ENCODE results near the gene CBFA2T2. TPM values are rescaled to one million over a fixed set of nuclear protein-coding genes. Genes with fewer than 3 reads are reported as not detected.
A peak's percentile ranks its signal among the peaks of the same experiment; 100 is the strongest.

CBFA2T2 gene
- total and polyA plus RNA-seq, 5 experiments from 2014 or later: 11.9 to 33.8 (median 17.9) TPM

- H3K27me3 Mint-ChIP-seq: no peaks in the 10 kb centered on the region
- peaks cover 0 to 4% (median 0%) of the 10 kb centered on the region in 9 donors for H3K9me3 Mint-ChIP-seq
- ATAC-seq (no peak), DNase-seq (no peak)
- H3K36me3 Mint-ChIP-seq: peaks cover 5 to 12% (median 6%) of the 10 kb centered on the region in 3 donors
- POLR2A ChIA-PET: interaction anchor here (0.6 kb wide), 1 partner anchor 98 kb away, joined by 4 read pairs; no protein-coding TSS in a partner anchor
- peak overlapping the region in 1 of 10 donors; percentile 9 for H3K27ac Mint-ChIP-seq
- peaks cover 11 to 26% (median 18%) of the 10 kb centered on the region in 4 donors for H3K4me1 Mint-ChIP-seq
- H3K4me3 Mint-ChIP-seq: no peak overlapping the region
These were observed 51.2 kb downstream of the CBFA2T2 start for GRCh38 chr20:33541074-33541473.

GRCh38 chr20:33541797-33542196 is 51.9 kb downstream of the CBFA2T2 start:
- H3K27ac Mint-ChIP-seq: peak overlapping the region in 1 of 10 donors; percentile 47
- H3K36me3 Mint-ChIP-seq: peaks cover 5 to 11% (median 6%) of the 10 kb centered on the region in 3 donors
- POLR2A ChIA-PET: interaction anchor here (0.6 kb wide), 1 partner anchor 97 kb away, joined by 4 read pairs; no protein-coding TSS in a partner anchor
- DNase-seq: no peak
- peaks cover 0 to 4% (median 0%) of the 10 kb centered on the region in 9 donors for H3K9me3 Mint-ChIP-seq
- H3K4me3 Mint-ChIP-seq: no peak overlapping the region
- ATAC-seq: no peak
- peaks cover 11 to 26% (median 18%) of the 10 kb centered on the region in 4 donors for H3K4me1 Mint-ChIP-seq
- H3K27me3 Mint-ChIP-seq: no peaks in the 10 kb centered on the region

GRCh38 chr20:33545763-33546162 is 55.9 kb downstream of the CBFA2T2 start:
- POLR2A ChIA-PET: no interaction called here
- DNase-seq (no peak), ATAC-seq (no peak)
- Mint-ChIP-seq H3K27me3 (no peaks in the 10 kb centered on the region), H3K9me3 (no peaks in the 10 kb centered on the region), H3K27ac (peak overlapping the region in 1 of 10 donors; percentile 51), H3K36me3 (peaks cover 0 to 10% (median under 1%) of the 10 kb centered on the region in 3 donors), H3K4me3 (no peak overlapping the region), H3K4me1 (peaks cover 4 to 11% (median 9%) of the 10 kb centered on the region in 4 donors)

- Mint-ChIP-seq H3K27me3 (no peaks in the 10 kb centered on the region), H3K4me3 (no peak overlapping the region), H3K4me1 (peaks cover 2 to 25% (median 15%) of the 10 kb centered on the region in 4 donors), H3K27ac (no peak overlapping the region), H3K9me3 (no peaks in the 10 kb centered on the region), H3K36me3 (peaks cover 0 to 21% (median 6%) of the 10 kb centered on the region in 3 donors)
- ATAC-seq: no peak
- no peak for DNase-seq
- POLR2A ChIA-PET: interaction anchor here (0.6 to 0.9 kb wide), 3 partner anchors 92 to 1631 kb away, joined by 3 to 6 read pairs (median 3); no protein-coding TSS in a partner anchor
These were observed 59.5 kb downstream of the CBFA2T2 start for GRCh38 chr20:33549229-33549999.

DNA sequence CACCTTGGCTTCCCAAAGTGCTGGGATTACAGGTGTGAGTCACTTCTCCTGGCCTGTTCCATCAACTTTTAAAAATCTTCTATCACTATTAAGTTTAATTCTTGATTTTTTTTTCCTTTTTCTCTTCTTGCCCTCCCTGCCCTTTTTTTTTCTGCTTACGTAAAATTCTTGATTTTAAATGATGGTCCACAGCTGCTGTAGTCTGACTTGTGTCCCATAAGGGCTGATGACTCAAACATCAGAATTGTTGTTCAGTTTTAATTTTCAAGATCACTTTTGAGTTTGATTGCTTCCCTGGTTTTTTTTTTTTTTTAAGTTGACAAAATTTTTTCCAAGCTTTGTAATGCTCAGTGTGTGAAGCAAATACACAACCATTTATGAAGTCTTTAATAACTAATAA is 61.9 kb downstream of the CBFA2T2 start:
- peaks cover 0 to 17% (median 9%) of the 10 kb centered on the region in 3 donors for H3K36me3 Mint-ChIP-seq
- no peak overlapping the region for H3K4me3 Mint-ChIP-seq
- H3K4me1 Mint-ChIP-seq: peaks cover 8 to 42% (median 28%) of the 10 kb centered on the region in 4 donors
- H3K27ac Mint-ChIP-seq: peak overlapping the region in 7 of 10 donors; percentile 47 to 98 (median 84)
- no peak for ATAC-seq
- H3K27me3 Mint-ChIP-seq: no peaks in the 10 kb centered on the region
- no peak for DNase-seq
- POLR2A ChIA-PET: interaction anchor here (0.5 to 0.7 kb wide), 3 partner anchors 64 to 1495 kb away, joined by 3 read pairs; no protein-coding TSS in a partner anchor
- no peaks in the 10 kb centered on the region for H3K9me3 Mint-ChIP-seq

GRCh38 chr20:33552519-33552918 is 62.6 kb downstream of the CBFA2T2 start:
- no peaks in the 10 kb centered on the region for H3K9me3 Mint-ChIP-seq
- H3K36me3 Mint-ChIP-seq: peaks cover 0 to 18% (median 14%) of the 10 kb centered on the region in 3 donors
- POLR2A ChIA-PET: interaction anchor here (0.6 to 1.2 kb wide), 3 partner anchors 63 to 1495 kb away, joined by 3 to 7 read pairs (median 3); partner anchors contain the start of gene CBFA2T2
- peak overlapping the region in 1 of 10 donors; percentile 1 for H3K4me3 Mint-ChIP-seq
- H3K4me1 Mint-ChIP-seq: peaks cover 8 to 42% (median 29%) of the 10 kb centered on the region in 4 donors
- DNase-seq: no peak
- ATAC-seq: no peak
- no peaks in the 10 kb centered on the region for H3K27me3 Mint-ChIP-seq
- peak overlapping the region in 9 of 10 donors; percentile 47 to 98 (median 84) for H3K27ac Mint-ChIP-seq

DNA sequence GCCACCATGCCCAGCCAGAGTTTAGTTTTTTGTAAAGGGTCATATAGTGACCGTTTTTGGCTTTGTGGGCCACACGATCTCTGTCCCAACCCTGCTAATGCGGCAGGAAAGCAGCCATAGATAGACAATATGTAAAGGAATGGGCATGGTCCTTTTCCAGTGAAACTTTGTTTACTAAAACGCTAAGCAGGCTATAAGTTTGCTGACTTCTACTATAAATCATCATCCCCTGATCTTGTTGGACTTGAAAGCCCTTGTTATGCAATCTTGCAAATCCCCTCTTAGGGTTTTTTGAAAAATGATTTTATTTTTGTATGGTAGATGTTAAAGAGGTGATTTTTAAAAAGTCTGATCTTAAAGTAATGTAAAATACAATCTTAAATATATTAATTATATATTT is 63.6 kb downstream of the CBFA2T2 start:
- POLR2A ChIA-PET: interaction anchor here (1.2 kb wide), 1 partner anchor 64 kb away, joined by 7 read pairs; the partner anchor contains the start of gene CBFA2T2
- peaks cover 10 to 42% (median 29%) of the 10 kb centered on the region in 4 donors for H3K4me1 Mint-ChIP-seq
- H3K9me3 Mint-ChIP-seq: peaks cover 0 to 2% (median 0%) of the 10 kb centered on the region in 9 donors
- peaks cover 3 to 27% (median 19%) of the 10 kb centered on the region in 3 donors for H3K36me3 Mint-ChIP-seq
- peak overlapping the region; percentile 66 to 99 (median 94) for H3K27ac Mint-ChIP-seq
- ATAC-seq (no peak), DNase-seq (no peak)
- no peaks in the 10 kb centered on the region for H3K27me3 Mint-ChIP-seq
- H3K4me3 Mint-ChIP-seq: peak overlapping the region in 2 of 10 donors; percentile 11 to 74

DNA sequence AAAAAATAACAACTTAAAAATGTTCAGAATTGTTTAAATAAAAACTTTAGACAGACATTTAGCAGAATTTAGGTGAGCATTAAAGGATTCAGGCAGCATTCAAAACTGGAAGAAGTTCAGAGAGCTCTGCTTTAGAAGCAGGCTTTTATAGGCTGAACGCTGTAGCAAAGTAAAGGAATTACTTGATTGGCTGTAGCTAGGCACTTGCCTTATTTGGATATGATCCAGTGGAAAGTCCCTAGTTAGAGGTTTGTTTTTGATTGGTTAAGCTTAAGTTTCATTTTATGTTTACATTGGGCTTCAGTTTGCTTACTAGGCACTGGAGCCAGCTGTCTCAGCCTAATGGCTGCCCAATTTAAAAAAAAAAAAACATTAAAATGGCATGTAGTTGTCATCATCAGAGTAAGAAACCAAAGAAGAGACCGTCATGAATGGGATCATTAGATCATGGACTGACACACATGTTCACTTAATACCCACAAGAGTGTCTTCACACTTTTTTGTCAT is 65.1 kb downstream of the CBFA2T2 start:
- peak overlapping the region; percentile 91 to 99 (median 96) for H3K27ac Mint-ChIP-seq
- DNase-seq (peak; percentile 7 to 90 (median 58)), ATAC-seq (peak; percentile 98)
- H3K9me3 Mint-ChIP-seq: peaks cover 0 to 2% (median 0%) of the 10 kb centered on the region in 9 donors
- peaks cover 4 to 31% (median 20%) of the 10 kb centered on the region in 3 donors for H3K36me3 Mint-ChIP-seq
- POLR2A ChIA-PET: interaction anchor here (0.6 to 1.2 kb wide), 9 partner anchors 9 to 165 kb away, joined by 3 to 14 read pairs (median 3); partner anchors contain the start of genes ACTL10, CBFA2T2 and PXMP4
- peaks cover 12 to 40% (median 29%) of the 10 kb centered on the region in 4 donors for H3K4me1 Mint-ChIP-seq
- peak overlapping the region; percentile 65 to 82 (median 74) for H3K4me3 Mint-ChIP-seq
- no peaks in the 10 kb centered on the region for H3K27me3 Mint-ChIP-seq

- H3K9me3 Mint-ChIP-seq: peaks cover 0 to 2% (median 0%) of the 10 kb centered on the region in 9 donors
- H3K4me1 Mint-ChIP-seq: peaks cover 12 to 40% (median 29%) of the 10 kb centered on the region in 4 donors
- peaks cover 4 to 31% (median 20%) of the 10 kb centered on the region in 3 donors for H3K36me3 Mint-ChIP-seq
- no peaks in the 10 kb centered on the region for H3K27me3 Mint-ChIP-seq
- DNase-seq (no peak), ATAC-seq (no peak)
- H3K4me3 Mint-ChIP-seq: peak overlapping the region in 9 of 10 donors; percentile 54 to 82 (median 70)
- H3K27ac Mint-ChIP-seq: peak overlapping the region; percentile 91 to 99 (median 95)
- POLR2A ChIA-PET: interaction anchor here (0.6 to 1.2 kb wide), 2 partner anchors 76 to 111 kb away, joined by 3 to 4 read pairs; partner anchors contain the start of gene ACTL10
These were observed 65.9 kb downstream of the CBFA2T2 start for GRCh38 chr20:33555755-33556154.

DNA sequence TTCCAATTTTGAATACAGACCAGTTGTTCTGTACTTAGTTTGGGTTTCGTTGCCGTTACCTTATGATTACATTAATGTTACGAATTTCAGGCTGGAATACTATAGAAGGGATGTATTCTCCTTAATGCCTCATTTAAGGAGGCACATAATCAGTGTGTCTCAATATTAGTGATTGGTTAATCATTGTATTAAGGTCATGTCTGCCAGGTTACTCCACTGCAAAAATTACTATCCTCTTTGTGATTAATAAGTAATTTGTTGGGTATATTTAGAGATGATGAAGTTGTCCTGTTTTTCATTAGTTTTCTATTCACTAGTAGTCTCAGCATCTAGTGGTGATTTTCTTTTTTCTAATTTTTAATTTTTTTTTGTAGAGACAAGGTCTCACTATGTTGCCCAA is 66.3 kb downstream of the CBFA2T2 start:
- H3K27ac Mint-ChIP-seq: peak overlapping the region; percentile 91 to 99 (median 95)
- peaks cover 4 to 30% (median 18%) of the 10 kb centered on the region in 3 donors for H3K36me3 Mint-ChIP-seq
- ATAC-seq (no peak), DNase-seq (no peak)
- peaks cover 12 to 40% (median 29%) of the 10 kb centered on the region in 4 donors for H3K4me1 Mint-ChIP-seq
- no peaks in the 10 kb centered on the region for H3K27me3 Mint-ChIP-seq
- H3K9me3 Mint-ChIP-seq: peaks cover 0 to 2% (median 0%) of the 10 kb centered on the region in 9 donors
- H3K4me3 Mint-ChIP-seq: peak overlapping the region in 7 of 10 donors; percentile 54 to 80 (median 67)
- POLR2A ChIA-PET: interaction anchor here (0.6 kb wide), 1 partner anchor 76 kb away, joined by 4 read pairs; no protein-coding TSS in a partner anchor

- peaks cover 15 to 32% (median 26%) of the 10 kb centered on the region in 4 donors for H3K4me1 Mint-ChIP-seq
- H3K4me3 Mint-ChIP-seq: no peak overlapping the region
- no peaks in the 10 kb centered on the region for H3K27me3 Mint-ChIP-seq
- peak overlapping the region in 5 of 10 donors; percentile 6 to 74 (median 44) for H3K27ac Mint-ChIP-seq
- POLR2A ChIA-PET: interaction anchor here (0.7 kb wide), 1 partner anchor 435 kb away, joined by 3 read pairs; the partner anchor contains the start of gene RALY
- no peak for ATAC-seq
- peaks cover 0 to 2% (median 0%) of the 10 kb centered on the region in 9 donors for H3K9me3 Mint-ChIP-seq
- peaks cover 4 to 20% (median 14%) of the 10 kb centered on the region in 3 donors for H3K36me3 Mint-ChIP-seq
- DNase-seq: no peak
These were observed 68.7 kb downstream of the CBFA2T2 start for GRCh38 chr20:33558348-33559144.

Measured in naive thymus-derived CD8-positive, alpha-beta T cell (primary cell).